Brain microvascular endothelial cell (primary cell): Measurements from ENCODE around the gene KIF25.

ENCODE experiments used
- DNase-seq: peaks from one replicate; pipeline ENCODE4 v3.0.0-alpha.2; 2020
- H3K27ac ChIP-seq: fragments of 250-450 bp; sonication (Bioruptor Pico); 2 replicates; pipeline ENCODE4 v1.5.1; 2020; ENCODE audit warnings: mild to moderate bottlenecking, moderate library complexity
- H3K27me3 ChIP-seq: fragments of 250-450 bp; sonication (Bioruptor Pico); replicated peaks from 2 replicates; pipeline ENCODE4 v1.5.1; 2020; ENCODE audit warnings: mild to moderate bottlenecking
- H3K36me3 ChIP-seq: fragments of 250-450 bp; sonication (Bioruptor Pico); replicated peaks from 2 replicates; pipeline ENCODE4 v1.5.1; 2020; ENCODE audit warnings: mild to moderate bottlenecking
- H3K4me3 ChIP-seq: 2 replicates; pipeline ENCODE4 v1.5.1; 2011; ENCODE audit warnings: low read depth, mild to moderate bottlenecking, control low read depth, low read length, moderate library complexity
- CTCF ChIP-seq: IDR thresholded peaks from 2 replicates; pipeline ENCODE4 v1.5.1; 2011; ENCODE audit warnings: low read depth, mild to moderate bottlenecking, moderate library complexity, low read length, control low read depth, inconsistent platforms; ENCODE audit errors: missing control alignments
- in situ Hi-C: cut with HindIII; loops from 2 replicates; pipeline ENCODE4 v1.10.0; 2017; ENCODE audit warnings: low sequenced_read_pairs, low pct_ligation_motif_present

Gene KIF25

GRCh38 chr6:168037242-168037641 lies 39.8 kb downstream of the KIF25 start:
- Histone ChIP-seq H3K36me3 (no peaks in the 10 kb centered on the region), H3K27ac (no peak overlapping the region), H3K27me3 (no peaks in the 10 kb centered on the region), H3K4me3 (no peak overlapping the region)
- TF ChIP-seq CTCF = no peak
- in situ Hi-C loops = no loop called here
- no peak for DNase-seq

GRCh38 chr6:168037856-168038255 lies 40.4 kb downstream of the KIF25 start:
- TF ChIP-seq CTCF = no peak
- H3K27ac ChIP-seq = no peak overlapping the region
- H3K36me3 ChIP-seq = no peaks in the 10 kb centered on the region
- H3K27me3 ChIP-seq = no peaks in the 10 kb centered on the region
- DNase-seq = no peak
- H3K4me3 ChIP-seq = no peak overlapping the region
- in situ Hi-C loops = no loop called here

- in situ Hi-C loops = no loop called here
Measured at GRCh38 chr6:168038576-168039140, 41.2 kb downstream of the KIF25 start.

GRCh38 chr6:168039301-168039700 lies 41.8 kb downstream of the KIF25 start:
- Histone ChIP-seq H3K27ac (no peak overlapping the region), H3K4me3 (no peak overlapping the region), H3K27me3 (no peaks in the 10 kb centered on the region), H3K36me3 (no peaks in the 10 kb centered on the region)
- DNase-seq = no peak
- TF ChIP-seq CTCF = no peak
- in situ Hi-C loops = no loop called here

More at GRCh38 chr6:168038576-168039140, 41.2 kb downstream of the KIF25 start:
- H3K27ac ChIP-seq = no peak overlapping the region
- TF ChIP-seq CTCF = no peak
- no peaks in the 10 kb centered on the region for H3K27me3 ChIP-seq
- no peaks in the 10 kb centered on the region for H3K36me3 ChIP-seq
- no peak overlapping the region for H3K4me3 ChIP-seq
- no peak for DNase-seq

- no peak for TF ChIP-seq CTCF
Measured at GRCh38 chr6:168039849-168040248, 42.4 kb downstream of the KIF25 start.

GRCh38 chr6:168040856-168041496 lies 43.5 kb downstream of the KIF25 start:
- Histone ChIP-seq H3K27me3 (no peaks in the 10 kb centered on the region), H3K27ac (no peak overlapping the region), H3K36me3 (no peaks in the 10 kb centered on the region), H3K4me3 (no peak overlapping the region)
- in situ Hi-C loops = no loop called here
- no peak for DNase-seq
- TF ChIP-seq CTCF = no peak

More at GRCh38 chr6:168039849-168040248, 42.4 kb downstream of the KIF25 start:
- in situ Hi-C loops = no loop called here
- Histone ChIP-seq H3K36me3 (no peaks in the 10 kb centered on the region), H3K27me3 (no peaks in the 10 kb centered on the region), H3K4me3 (no peak overlapping the region), H3K27ac (no peak overlapping the region)
- no peak for DNase-seq
